HPDE6-E6E7 (cell line): Measurements from ENCODE around the gene CCDC71.

Experiments used
- DNase-seq: peaks from one replicate; pipeline ENCODE4 v3.0.0; 2011; ENCODE audit warnings: missing footprints; ENCODE audit errors: extremely low spot score

Gene CCDC71

GRCh38 chr3:49131576-49131975 is 34.6 kb downstream of the CCDC71 start:
- no peak for DNase-seq

- no peak for DNase-seq
These were observed 35.1 kb downstream of the CCDC71 start for GRCh38 chr3:49131040-49131439.

- DNase-seq = no peak
These were observed 41.0 kb downstream of the CCDC71 start for GRCh38 chr3:49124991-49125670.

GRCh38 chr3:49124203-49124602 is 41.9 kb downstream of the CCDC71 start:
- no peak for DNase-seq

- no peak for DNase-seq
These were observed 42.4 kb downstream of the CCDC71 start for GRCh38 chr3:49123687-49124086.

GRCh38 chr3:49122886-49123545 is 43.1 kb downstream of the CCDC71 start:
- DNase-seq = no peak

- DNase-seq = no peak
These were observed 43.7 kb downstream of the CCDC71 start for GRCh38 chr3:49122451-49122850.

GRCh38 chr3:49122022-49122421 is 44.1 kb downstream of the CCDC71 start:
- DNase-seq = no peak

GRCh38 chr3:49121132-49121736 is 44.9 kb downstream of the CCDC71 start:
- no peak for DNase-seq

- peak; percentile 63 for DNase-seq
These were observed 45.5 kb downstream of the CCDC71 start, which contains the start of gene USP19 for GRCh38 chr3:49120438-49121131. USP19 (minus strand) TSS chr3:49120823; CDS start chr3:49119145, 1,678 bp downstream.

GRCh38 chr3:49120096-49120437 is 46.1 kb downstream of the CCDC71 start:
- no peak for DNase-seq

GRCh38 chr3:49119439-49119838 is 46.7 kb downstream of the CCDC71 start:
- DNase-seq = no peak

GRCh38 chr3:49119036-49119435 is 47.1 kb downstream of the CCDC71 start:
- no peak for DNase-seq
